Astrocyte of the cerebellum (primary cell): ENCODE measurements around the gene NHEJ1.

Source experiments
- DNase-seq: peaks from one replicate; pipeline ENCODE4 v3.0.0-alpha.2; 2011; ENCODE audit warnings: low read depth
- H3K4me3 ChIP-seq: 2 replicates; pipeline ENCODE4 v1.5.1; 2011; ENCODE audit warnings: mild to moderate bottlenecking, low read depth, low read length, moderate library complexity
- CTCF ChIP-seq: IDR thresholded peaks from 2 replicates; pipeline ENCODE4 v1.5.1; 2012; ENCODE audit warnings: low read length, low read depth, moderate library complexity, mild to moderate bottlenecking; ENCODE audit errors: missing control alignments
- in situ Hi-C: cut with HindIII; loops from 2 replicates; pipeline ENCODE4 v1.10.0; 2017; ENCODE audit warnings: low sequenced_read_pairs

NHEJ1 gene

GRCh38 chr2:219128396-219128795 is 32.2 kb downstream of the NHEJ1 start:
- TF ChIP-seq CTCF, result no peak
- DNase-seq, result no peak
- no peak overlapping the region for H3K4me3 ChIP-seq
- in situ Hi-C loops, result no loop called here

- in situ Hi-C loops, result no loop called here
- no peak for DNase-seq
- no peak overlapping the region for H3K4me3 ChIP-seq
- TF ChIP-seq CTCF, result no peak
Measured at GRCh38 chr2:219127037-219127635, 33.5 kb downstream of the NHEJ1 start.

- no peak for DNase-seq
- in situ Hi-C loops, result no loop called here
- no peak for TF ChIP-seq CTCF
- no peak overlapping the region for H3K4me3 ChIP-seq
Measured at GRCh38 chr2:219126555-219126954, 34.1 kb downstream of the NHEJ1 start.

- no peak for TF ChIP-seq CTCF
- H3K4me3 ChIP-seq, result no peak overlapping the region
- in situ Hi-C loops, result no loop called here
- no peak for DNase-seq
Measured at GRCh38 chr2:219125886-219126270, 34.7 kb downstream of the NHEJ1 start.

GRCh38 chr2:219125225-219125885 is 35.3 kb downstream of the NHEJ1 start:
- no peak overlapping the region for H3K4me3 ChIP-seq
- no peak for TF ChIP-seq CTCF
- peak; percentile 68 for DNase-seq
- in situ Hi-C loops, result no loop called here

GRCh38 chr2:219124381-219125110 is 36.1 kb downstream of the NHEJ1 start:
- DNase-seq, result no peak
- H3K4me3 ChIP-seq, result no peak overlapping the region
- no peak for TF ChIP-seq CTCF
- in situ Hi-C loops, result no loop called here
